CD1c-positive myeloid dendritic cell (primary cell): ENCODE results near the gene NCOA7.

ENCODE experiments used
- DNase-seq: peaks from one replicate; pipeline ENCODE4 v3.0.0-alpha.2; 2016; ENCODE audit errors: extremely low spot score

NCOA7 gene

GRCh38 chr6:125811259-125811658 is 20.5 kb downstream of the NCOA7 start:
- peak; percentile 81 for DNase-seq

- no peak for DNase-seq
Observed at GRCh38 chr6:125812394-125813292, 21.9 kb downstream of the NCOA7 start.

GRCh38 chr6:125814481-125814880 is 23.7 kb downstream of the NCOA7 start:
- peak; percentile 83 for DNase-seq

- no peak for DNase-seq
Observed at GRCh38 chr6:125815080-125815910, 24.5 kb downstream of the NCOA7 start.

GRCh38 chr6:125816828-125817280 is 26.1 kb downstream of the NCOA7 start:
- no peak for DNase-seq

GRCh38 chr6:125818225-125818657 is 27.5 kb downstream of the NCOA7 start:
- no peak for DNase-seq

GRCh38 chr6:125818772-125819260 is 28.1 kb downstream of the NCOA7 start:
- no peak for DNase-seq

- peak; percentile 40 for DNase-seq
Observed at GRCh38 chr6:125819535-125820326, 29.0 kb downstream of the NCOA7 start.

GRCh38 chr6:125821825-125822281 is 31.1 kb downstream of the NCOA7 start:
- DNase-seq, result no peak

- no peak for DNase-seq
Observed at GRCh38 chr6:125823180-125823579, 32.4 kb downstream of the NCOA7 start.

- DNase-seq, result no peak
Observed at GRCh38 chr6:125824946-125825771, 34.4 kb downstream of the NCOA7 start.

- DNase-seq, result no peak
Observed at GRCh38 chr6:125826695-125827463, 36.1 kb downstream of the NCOA7 start.

- no peak for DNase-seq
Observed at GRCh38 chr6:125827788-125828320, 37.1 kb downstream of the NCOA7 start.

- DNase-seq, result no peak
Observed at GRCh38 chr6:125828476-125829039, 37.8 kb downstream of the NCOA7 start.

- no peak for DNase-seq
Observed at GRCh38 chr6:125829433-125829832, 38.7 kb downstream of the NCOA7 start.

- DNase-seq, result no peak
Observed at GRCh38 chr6:125831659-125832058, 40.9 kb downstream of the NCOA7 start.

- peak; percentile 43 for DNase-seq
Observed at GRCh38 chr6:125832391-125833117, 41.8 kb downstream of the NCOA7 start.

- no peak for DNase-seq
Observed at GRCh38 chr6:125834348-125834747, 43.6 kb downstream of the NCOA7 start.
